Ishikawa (cell line): ENCODE data around the gene TNRC6C.

Experiments
- TAF1 ChIP-seq: IDR thresholded peaks from 2 replicates; pipeline ENCODE4 v1.6.1; 2012; ENCODE audit warnings: low read depth, mild to moderate bottlenecking
- YY1 ChIP-seq: IDR thresholded peaks from 2 replicates; pipeline ENCODE4 v1.6.1; 2012; ENCODE audit warnings: low read depth

DNA sequence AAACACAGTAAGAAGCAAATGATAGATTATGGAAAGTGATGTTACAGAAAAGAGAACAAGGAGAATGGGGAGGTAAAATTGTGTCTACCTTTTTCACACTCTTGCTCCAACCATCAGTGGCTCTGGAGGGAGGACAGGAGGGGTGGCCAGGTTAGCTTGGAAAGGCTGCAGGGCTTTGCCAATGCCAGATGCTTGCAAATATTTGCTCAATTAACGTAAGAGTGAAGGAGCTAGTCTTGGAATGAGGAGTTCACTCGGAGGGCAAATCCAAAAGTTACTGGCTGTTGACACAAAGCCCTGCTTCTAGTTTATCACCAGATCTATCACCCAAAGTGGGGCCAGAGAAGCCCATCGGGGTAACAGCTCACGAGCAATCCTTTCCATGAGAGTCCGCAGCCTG is 7.4 kb upstream of the TNRC6C start:
- no peak for TF ChIP-seq TAF1
- no peak for TF ChIP-seq YY1
